Endothelial cell of umbilical vein (primary cell): ENCODE results near the gene FBXO10.

ENCODE experiments used
- CTCF ChIP-seq, 2 donors: IDR thresholded peaks; 1 replicate in 1 of 2; 2 replicates in 1 of 2; pipeline ENCODE4 v1.5.1; 2011; ENCODE audit warnings: low read length in 2 of 2, mild to moderate bottlenecking in 2 of 2, moderate library complexity in 2 of 2, control low read depth in 1 of 2, inconsistent platforms in 1 of 2, low read depth in 1 of 2; ENCODE audit not compliant: insufficient read depth in 1 of 2; ENCODE audit errors: extremely low read depth in 1 of 2
- FOS ChIP-seq: IDR thresholded peaks from 2 replicates; pipeline ENCODE4 v1.6.1; 2011; ENCODE audit warnings: mild to moderate bottlenecking, low read length, moderate library complexity, borderline replicate concordance; ENCODE audit not compliant: insufficient read depth
- GATA2 ChIP-seq: IDR thresholded peaks from 2 replicates; pipeline ENCODE4 v1.7.0; 2011; ENCODE audit warnings: low read depth, mild to moderate bottlenecking, moderate library complexity, mixed read lengths, low read length; ENCODE audit not compliant: insufficient read length, insufficient read depth
- MAX ChIP-seq: IDR thresholded peaks from 2 replicates; pipeline ENCODE4 v1.6.1; 2011; ENCODE audit not compliant: insufficient read depth, insufficient read length
- POLR2A ChIP-seq: IDR thresholded peaks from 2 replicates; pipeline ENCODE4 v1.6.1; 2012; ENCODE audit warnings: low read depth, mild to moderate bottlenecking, control low read depth, low read length

GRCh38 chr9:37485389-37486255 lies 90.6 kb downstream of the FBXO10 start, which contains the start of gene POLR1E:
- peak; percentile 94 for TF ChIP-seq POLR2A
- no peak for TF ChIP-seq CTCF (IDR thresholded peaks at IDR 0.05; ENCODE audit: extremely low read depth in 1 of 2, insufficient read depth in 1 of 2, low read depth in 1 of 2, low read length in 2 of 2)
- TF ChIP-seq MAX: peak; percentile 55
- no peak for TF ChIP-seq GATA2
- no peak for TF ChIP-seq FOS
